ENCODE measurements around the gene MRM3. TPM values are rescaled to one million over a fixed set of nuclear protein-coding genes. Genes with fewer than 3 reads are reported as not detected.
"Not testable (repeated sequence)": the region's sequence is repeated elsewhere in the genome, so short reads cannot be mapped to it uniquely, and the experiment has no call there.

MRM3 gene
- total RNA-seq, 4 donors from 2014 or later = 3.2 to 20.8 (median 11.6) TPM

DNA sequence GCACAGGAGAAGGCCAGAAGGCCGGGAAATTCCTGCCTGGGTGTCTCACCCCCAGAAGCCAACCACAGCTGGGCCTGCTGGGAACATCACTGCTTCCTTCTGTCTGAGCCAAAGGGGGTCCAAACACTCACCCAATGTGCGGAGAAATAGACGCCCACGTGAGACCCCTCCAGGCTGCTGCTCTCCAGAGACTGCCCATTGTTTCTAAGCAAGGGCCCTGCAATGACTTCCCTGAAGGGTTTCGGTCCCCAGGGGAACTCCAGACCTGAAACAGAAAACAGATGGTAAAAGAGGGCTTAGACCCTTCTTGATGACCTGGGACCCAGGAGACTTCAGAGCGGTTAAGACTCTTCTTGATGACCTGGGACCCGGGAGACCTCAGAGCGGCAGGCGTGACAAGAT lies 41.3 kb downstream of the MRM3 start:
- DNase-seq = no peak
- no peak for TF ChIP-seq POLR2A (IDR thresholded peaks at IDR 0.05)
- TF ChIP-seq, protein P1, sequence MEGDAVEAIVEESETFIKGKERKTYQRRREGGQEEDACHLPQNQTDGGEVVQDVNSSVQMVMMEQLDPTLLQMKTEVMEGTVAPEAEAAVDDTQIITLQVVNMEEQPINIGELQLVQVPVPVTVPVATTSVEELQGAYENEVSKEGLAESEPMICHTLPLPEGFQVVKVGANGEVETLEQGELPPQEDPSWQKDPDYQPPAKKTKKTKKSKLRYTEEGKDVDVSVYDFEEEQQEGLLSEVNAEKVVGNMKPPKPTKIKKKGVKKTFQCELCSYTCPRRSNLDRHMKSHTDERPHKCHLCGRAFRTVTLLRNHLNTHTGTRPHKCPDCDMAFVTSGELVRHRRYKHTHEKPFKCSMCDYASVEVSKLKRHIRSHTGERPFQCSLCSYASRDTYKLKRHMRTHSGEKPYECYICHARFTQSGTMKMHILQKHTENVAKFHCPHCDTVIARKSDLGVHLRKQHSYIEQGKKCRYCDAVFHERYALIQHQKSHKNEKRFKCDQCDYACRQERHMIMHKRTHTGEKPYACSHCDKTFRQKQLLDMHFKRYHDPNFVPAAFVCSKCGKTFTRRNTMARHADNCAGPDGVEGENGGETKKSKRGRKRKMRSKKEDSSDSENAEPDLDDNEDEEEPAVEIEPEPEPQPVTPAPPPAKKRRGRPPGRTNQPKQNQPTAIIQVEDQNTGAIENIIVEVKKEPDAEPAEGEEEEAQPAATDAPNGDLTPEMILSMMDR (IDR thresholded peaks at IDR 0.05) = no peak
- no peaks in the 10 kb centered on the region for H3K27me3 ChIP-seq
- H3K4me1 ChIP-seq = no peaks in the 10 kb centered on the region
- no peak overlapping the region for H3K4me3 ChIP-seq
- no peak overlapping the region for H3K27ac ChIP-seq
- intact Hi-C loops (cut with DNase I; ENCODE audit: low total_unique reads) = no loop called here
- H3K9me3 ChIP-seq = no peaks in the 10 kb centered on the region
- H3K36me3 ChIP-seq = no peaks in the 10 kb centered on the region

DNA sequence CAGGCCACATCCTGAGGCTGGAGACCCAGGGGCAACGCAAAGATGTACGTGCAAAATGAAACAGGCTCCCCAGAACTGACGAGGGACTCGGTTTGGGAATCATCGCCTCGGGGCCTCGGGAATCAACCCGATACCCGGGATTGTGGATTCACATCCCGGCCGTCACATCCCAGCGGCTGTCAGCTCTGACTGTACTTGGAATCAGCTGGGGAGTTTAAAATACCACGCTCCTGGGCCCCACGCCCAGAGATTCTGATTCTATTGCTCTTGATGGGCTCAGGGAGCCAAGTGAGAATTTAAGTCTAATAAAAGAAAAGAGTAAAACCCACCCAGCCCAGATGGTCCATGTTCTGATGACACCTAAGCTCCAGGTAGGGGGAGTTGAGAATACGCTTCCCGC lies 42.2 kb downstream of the MRM3 start:
- Histone ChIP-seq H3K9me3 (no peaks in the 10 kb centered on the region), H3K36me3 (no peaks in the 10 kb centered on the region), H3K27me3 (no peaks in the 10 kb centered on the region), H3K4me3 (no peak overlapping the region), H3K27ac (no peak overlapping the region), H3K4me1 (no peaks in the 10 kb centered on the region)
- TF ChIP-seq POLR2A (IDR thresholded peaks at IDR 0.05) = no peak
- TF ChIP-seq, protein P1 (IDR thresholded peaks at IDR 0.05) = no peak
- DNase-seq = peak in 1 of 2 donors; percentile 28
- intact Hi-C loops (cut with DNase I; ENCODE audit: low total_unique reads) = no loop called here

DNA sequence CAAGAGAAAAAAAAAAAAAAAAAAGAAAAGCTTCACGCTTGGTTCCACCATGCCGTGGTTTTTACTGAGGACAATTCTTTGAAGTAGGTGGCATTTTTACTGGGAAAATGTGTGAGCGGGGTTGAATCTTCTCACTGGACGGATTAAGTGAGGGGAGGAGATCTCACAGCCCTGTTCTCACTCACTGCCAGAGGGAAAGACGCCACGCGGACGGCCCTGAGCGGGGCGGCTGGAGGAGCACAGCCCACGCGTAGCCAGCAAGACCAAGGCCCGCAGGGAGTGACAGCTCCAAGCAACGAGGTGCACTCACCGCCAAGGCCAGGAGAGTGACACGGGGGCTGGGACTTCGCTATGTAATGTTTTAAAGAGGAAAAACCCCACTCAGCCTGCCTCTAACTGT lies 43.1 kb downstream of the MRM3 start:
- Histone ChIP-seq H3K4me1 (no peaks in the 10 kb centered on the region), H3K4me3 (no peak overlapping the region), H3K27me3 (no peaks in the 10 kb centered on the region), H3K27ac (no peak overlapping the region), H3K9me3 (no peaks in the 10 kb centered on the region), H3K36me3 (no peaks in the 10 kb centered on the region)
- no peak for DNase-seq
- TF ChIP-seq, protein P1 (IDR thresholded peaks at IDR 0.05) = peak in 1 of 4 experiments; percentile 12
- TF ChIP-seq POLR2A (IDR thresholded peaks at IDR 0.05) = no peak
- intact Hi-C loops (cut with DNase I; ENCODE audit: low total_unique reads) = no loop called here

DNA sequence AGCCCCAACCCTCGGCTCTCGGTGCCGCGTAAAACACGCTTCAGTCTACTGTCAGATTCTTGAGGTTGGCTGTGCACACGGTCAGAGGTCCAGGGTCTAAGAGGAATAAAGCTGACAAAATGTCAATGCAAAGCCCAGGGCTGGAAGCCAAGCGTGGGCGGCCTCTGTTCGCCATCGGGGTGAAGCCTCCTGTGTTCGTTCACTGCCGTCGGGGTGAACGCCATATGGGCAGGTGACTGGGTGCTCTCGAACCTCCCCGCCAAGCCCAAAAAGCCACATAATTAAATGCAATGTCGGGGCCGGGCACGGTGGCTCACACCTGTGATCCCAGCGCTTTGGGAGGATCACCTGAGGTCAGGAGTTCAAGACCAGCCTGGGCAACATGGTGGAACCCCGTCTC lies 44.6 kb downstream of the MRM3 start:
- TF ChIP-seq POLR2A (IDR thresholded peaks at IDR 0.05) = no peak
- TF ChIP-seq, protein P1 (IDR thresholded peaks at IDR 0.05) = no peak
- no peak for DNase-seq

DNA sequence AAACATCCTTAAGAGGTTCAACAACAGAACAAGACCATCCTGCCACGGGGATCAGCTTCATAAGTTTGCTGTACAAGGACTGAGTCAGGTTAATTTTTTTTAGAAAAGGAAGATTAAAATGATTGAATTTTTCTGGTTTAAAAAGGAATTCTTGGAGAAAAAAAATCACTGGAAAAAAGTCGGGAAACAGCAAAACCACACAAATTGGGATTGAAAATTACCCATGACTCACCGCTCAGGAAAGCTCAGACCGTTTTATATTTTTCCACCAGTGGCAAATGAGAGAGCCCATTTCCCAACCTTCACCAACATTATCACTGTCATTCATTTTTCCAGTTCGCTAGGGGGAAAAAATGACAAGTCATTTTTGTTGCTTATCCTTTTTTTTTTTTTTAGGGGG lies 46.6 kb downstream of the MRM3 start:
- Histone ChIP-seq H3K27me3 (no peaks in the 10 kb centered on the region), H3K36me3 (no peaks in the 10 kb centered on the region), H3K27ac (no peak overlapping the region), H3K4me1 (no peaks in the 10 kb centered on the region), H3K9me3 (no peaks in the 10 kb centered on the region), H3K4me3 (no peak overlapping the region)
- TF ChIP-seq POLR2A (IDR thresholded peaks at IDR 0.05) = no peak
- TF ChIP-seq, protein P1 (IDR thresholded peaks at IDR 0.05) = no peak
- intact Hi-C loops (cut with DNase I; ENCODE audit: low total_unique reads) = no loop called here
- DNase-seq = no peak

More for the DNA sequence above, 44.6 kb downstream of the MRM3 start:
- Histone ChIP-seq H3K9me3 (no peaks in the 10 kb centered on the region), H3K27ac (no peak overlapping the region), H3K36me3 (no peaks in the 10 kb centered on the region), H3K4me1 (no peaks in the 10 kb centered on the region), H3K27me3 (no peaks in the 10 kb centered on the region), H3K4me3 (no peak overlapping the region)
- intact Hi-C loops (cut with DNase I; ENCODE audit: low total_unique reads) = no loop called here

DNA sequence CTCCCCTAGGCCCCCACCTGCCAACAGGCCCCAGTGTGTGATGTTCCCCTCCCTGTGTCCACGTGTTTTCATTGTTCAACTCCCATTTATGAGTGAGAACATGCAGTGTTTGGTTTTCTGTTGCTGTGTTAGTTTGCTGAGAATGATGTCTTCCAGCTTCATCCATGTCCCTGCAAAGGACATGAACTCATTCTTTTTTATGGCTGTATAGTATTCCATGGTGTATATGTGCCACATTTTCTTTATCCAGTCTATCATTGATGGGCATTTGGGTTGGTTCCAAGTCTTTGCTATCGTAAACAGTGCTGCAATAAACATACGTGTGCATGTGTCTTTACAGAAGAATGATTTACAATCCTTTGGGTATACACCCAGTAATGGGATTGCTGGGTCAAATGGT lies 47.5 kb downstream of the MRM3 start:
- H3K27ac ChIP-seq; H3K4me1 ChIP-seq; H3K4me3 ChIP-seq; H3K36me3 ChIP-seq; DNase-seq; H3K27me3 ChIP-seq; H3K9me3 ChIP-seq; intact Hi-C loops (cut with DNase I; ENCODE audit: low total_unique reads): not testable (repeated sequence)
